Measurements from ENCODE around the gene ZNF541. TPM values are rescaled to one million over a fixed set of nuclear protein-coding genes. Genes with fewer than 3 reads are reported as not detected.

Gene ZNF541
- total RNA-seq, 1 experiment from 2014 or later: not detected

DNA sequence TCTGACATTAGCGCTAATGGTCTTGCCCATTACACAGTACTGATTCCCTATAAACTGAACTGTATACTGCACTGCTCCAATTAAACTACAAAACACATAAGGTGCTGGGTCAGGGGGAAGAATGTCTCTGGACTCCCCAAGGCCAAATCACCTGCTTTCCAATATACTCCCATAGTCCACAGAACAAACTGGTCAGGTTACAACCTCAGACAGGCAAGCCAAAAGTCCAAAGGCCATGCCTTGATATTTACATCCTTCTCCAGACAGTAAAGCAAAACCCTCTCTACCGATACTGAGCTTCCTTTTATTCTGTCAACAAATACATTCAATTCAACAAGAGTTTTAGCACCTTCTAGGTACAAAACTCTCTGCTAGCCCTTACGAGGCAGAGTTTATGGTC is 8.9 kb downstream of the ZNF541 start:
- H3K9ac ChIP-seq (ENCODE audit: low read length): no peak overlapping the region
- no peaks in the 10 kb centered on the region for H3K27me3 ChIP-seq (ENCODE audit: low read length)
- H2AFZ ChIP-seq (ENCODE audit: low read length): no peak overlapping the region
- H3K27ac ChIP-seq (ENCODE audit: low read length): no peak overlapping the region
- H3K9me3 ChIP-seq (ENCODE audit: low read length): no peaks in the 10 kb centered on the region
- no peaks in the 10 kb centered on the region for H4K20me1 ChIP-seq (ENCODE audit: insufficient read depth, low read depth, low read length)
- H3K4me2 ChIP-seq (ENCODE audit: low read depth, low read length, poor library complexity, severe bottlenecking): no peak overlapping the region
- no peaks in the 10 kb centered on the region for H3K9me2 ChIP-seq (replicated peaks; ENCODE audit: insufficient read depth, low read length)
- H3K79me2 ChIP-seq (ENCODE audit: low read length): no peaks in the 10 kb centered on the region
- no peak overlapping the region for H3K4me3 ChIP-seq (ENCODE audit: low read length)
- DNase-seq: no peak
- H3K36me3 ChIP-seq (ENCODE audit: insufficient read depth, low read length): no peaks in the 10 kb centered on the region
- no peaks in the 10 kb centered on the region for H3K4me1 ChIP-seq (ENCODE audit: low read length)

DNA sequence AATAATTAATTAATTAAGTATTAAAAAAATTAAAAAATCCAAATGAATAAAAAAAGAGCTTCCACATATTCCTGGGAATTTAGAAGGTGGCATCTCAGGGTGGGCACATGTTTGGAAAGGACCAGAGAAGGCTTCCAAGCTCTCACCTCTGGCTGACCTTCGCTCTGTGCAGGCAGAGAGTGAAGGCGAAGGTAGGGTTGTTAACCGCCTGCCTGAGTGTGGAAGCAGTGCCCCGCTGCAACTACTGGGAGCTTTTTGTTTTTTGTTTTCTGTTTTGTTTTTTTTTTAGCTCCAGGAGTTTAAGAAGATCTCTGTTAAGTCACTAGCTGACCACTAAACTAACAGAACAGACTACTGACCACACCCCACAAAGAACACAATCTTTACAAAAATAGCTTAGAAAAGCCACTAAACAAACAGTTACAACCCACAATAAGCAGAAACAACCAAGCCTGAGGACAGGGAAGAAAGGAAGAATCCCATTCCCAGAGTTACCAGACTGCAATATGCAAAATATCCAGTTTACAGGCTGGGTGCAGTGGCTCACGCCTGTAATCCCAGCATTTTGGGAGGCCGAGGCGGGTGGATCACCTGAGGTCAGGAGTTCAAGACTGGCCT is 11.4 kb downstream of the ZNF541 start:
- Histone ChIP-seq H3K4me3 (ENCODE audit: low read length) (no peak overlapping the region), H3K79me2 (ENCODE audit: low read length) (no peaks in the 10 kb centered on the region), H3K36me3 (ENCODE audit: insufficient read depth, low read length) (no peaks in the 10 kb centered on the region), H3K27me3 (ENCODE audit: low read length) (no peaks in the 10 kb centered on the region), H3K9me2 (replicated peaks; ENCODE audit: insufficient read depth, low read length) (no peaks in the 10 kb centered on the region), H4K20me1 (ENCODE audit: insufficient read depth, low read depth, low read length) (no peaks in the 10 kb centered on the region), H3K9me3 (ENCODE audit: low read length) (no peaks in the 10 kb centered on the region), H3K27ac (ENCODE audit: low read length) (no peak overlapping the region), H2AFZ (ENCODE audit: low read length) (no peak overlapping the region), H3K4me1 (ENCODE audit: low read length) (no peaks in the 10 kb centered on the region), H3K4me2 (ENCODE audit: low read depth, low read length, poor library complexity, severe bottlenecking) (no peak overlapping the region), H3K9ac (ENCODE audit: low read length) (no peak overlapping the region)
- no peak for DNase-seq

DNA sequence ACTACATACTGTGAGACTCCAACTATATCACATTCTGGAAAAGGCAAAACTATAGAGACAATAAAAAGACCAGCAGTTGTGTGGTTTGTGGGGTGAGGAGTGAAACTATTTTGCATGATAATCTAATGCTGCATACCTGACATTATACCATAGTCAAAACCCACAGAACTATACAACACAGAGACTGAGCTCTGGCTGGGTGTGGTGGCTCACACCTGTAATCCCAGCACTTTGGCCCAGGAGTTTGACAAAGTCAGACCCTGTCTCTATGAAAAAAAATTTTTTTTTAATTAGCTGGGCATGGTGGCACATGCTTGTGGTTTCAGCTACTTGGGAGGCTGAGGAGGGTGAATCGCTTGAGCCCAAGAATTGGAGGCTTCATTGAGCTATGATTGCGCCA is 11.9 kb downstream of the ZNF541 start:
- Histone ChIP-seq H3K79me2 (ENCODE audit: low read length) (no peaks in the 10 kb centered on the region), H3K4me1 (ENCODE audit: low read length) (no peaks in the 10 kb centered on the region), H3K9me2 (replicated peaks; ENCODE audit: insufficient read depth, low read length) (no peaks in the 10 kb centered on the region), H4K20me1 (ENCODE audit: insufficient read depth, low read depth, low read length) (no peaks in the 10 kb centered on the region), H3K9me3 (ENCODE audit: low read length) (no peaks in the 10 kb centered on the region), H3K9ac (ENCODE audit: low read length) (no peak overlapping the region), H3K4me3 (ENCODE audit: low read length) (no peak overlapping the region), H3K27me3 (ENCODE audit: low read length) (no peaks in the 10 kb centered on the region), H3K36me3 (ENCODE audit: insufficient read depth, low read length) (no peaks in the 10 kb centered on the region), H3K27ac (ENCODE audit: low read length) (no peak overlapping the region), H3K4me2 (ENCODE audit: low read depth, low read length, poor library complexity, severe bottlenecking) (no peak overlapping the region), H2AFZ (ENCODE audit: low read length) (no peak overlapping the region)
- no peak for DNase-seq

DNA sequence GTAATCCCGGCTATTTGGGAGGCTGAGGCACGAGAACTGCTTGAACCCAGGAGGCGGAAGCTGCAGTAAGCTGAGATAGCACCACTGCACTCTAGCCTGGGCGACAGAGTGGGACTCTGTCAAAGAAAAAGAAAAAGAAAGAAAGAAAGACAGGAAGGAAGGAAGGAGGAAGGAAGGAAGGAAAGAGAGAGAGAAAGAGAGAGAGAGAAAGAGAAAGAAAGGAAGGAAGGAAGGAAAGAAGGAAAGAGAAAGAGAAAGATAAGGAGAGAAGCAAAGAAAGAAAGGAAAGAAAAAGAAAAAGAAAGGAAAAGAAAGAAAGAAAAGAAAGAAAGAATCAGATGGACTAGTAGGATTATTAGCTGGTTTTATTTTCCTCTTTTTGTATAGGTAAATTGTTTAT is 22.8 kb downstream of the ZNF541 start:
- Histone ChIP-seq H3K9me3 (ENCODE audit: low read length) (no peaks in the 10 kb centered on the region), H3K27me3 (ENCODE audit: low read length) (no peaks in the 10 kb centered on the region), H3K4me2 (ENCODE audit: low read depth, low read length, poor library complexity, severe bottlenecking) (no peak overlapping the region), H3K36me3 (ENCODE audit: insufficient read depth, low read length) (no peaks in the 10 kb centered on the region), H3K4me3 (ENCODE audit: low read length) (no peak overlapping the region), H3K9ac (ENCODE audit: low read length) (no peak overlapping the region), H4K20me1 (ENCODE audit: insufficient read depth, low read depth, low read length) (no peaks in the 10 kb centered on the region), H2AFZ (ENCODE audit: low read length) (no peak overlapping the region), H3K9me2 (replicated peaks; ENCODE audit: insufficient read depth, low read length) (no peaks in the 10 kb centered on the region), H3K4me1 (ENCODE audit: low read length) (no peaks in the 10 kb centered on the region), H3K27ac (ENCODE audit: low read length) (no peak overlapping the region), H3K79me2 (ENCODE audit: low read length) (no peaks in the 10 kb centered on the region)
- DNase-seq: no peak

DNA sequence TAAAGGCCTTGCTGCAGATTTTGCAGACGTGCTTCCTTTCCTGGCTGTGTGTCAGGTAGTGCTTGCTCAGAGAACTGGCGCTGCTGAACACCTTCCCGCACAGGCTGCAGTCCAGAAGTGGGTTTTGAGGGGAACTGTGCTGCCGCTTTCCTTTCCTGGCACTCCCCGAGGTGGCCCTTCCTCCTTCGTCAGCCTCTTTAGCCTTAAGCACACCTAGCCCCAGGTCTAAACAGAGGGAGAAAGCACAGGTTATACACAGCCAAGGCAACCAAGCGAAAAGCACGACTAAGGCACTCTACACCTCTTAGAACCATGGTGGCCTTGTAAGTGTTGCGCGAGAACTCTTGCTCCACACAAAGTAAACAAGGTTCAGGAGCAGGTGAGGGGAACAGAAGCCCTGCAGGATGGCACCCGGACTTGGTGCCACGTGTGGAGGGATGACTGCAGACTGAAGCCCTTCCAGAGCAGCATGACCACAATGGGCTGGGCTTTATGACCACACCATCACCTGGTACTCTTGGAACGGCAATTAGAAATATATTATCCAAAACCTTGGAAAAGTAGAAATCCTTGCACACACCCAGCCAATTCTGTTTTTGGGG is 23.6 kb downstream of the ZNF541 start:
- Histone ChIP-seq H3K36me3 (ENCODE audit: insufficient read depth, low read length) (no peaks in the 10 kb centered on the region), H3K27me3 (ENCODE audit: low read length) (no peaks in the 10 kb centered on the region), H2AFZ (ENCODE audit: low read length) (no peak overlapping the region), H3K79me2 (ENCODE audit: low read length) (no peaks in the 10 kb centered on the region), H3K9me2 (replicated peaks; ENCODE audit: insufficient read depth, low read length) (no peaks in the 10 kb centered on the region), H3K27ac (ENCODE audit: low read length) (no peak overlapping the region), H3K4me2 (ENCODE audit: low read depth, low read length, poor library complexity, severe bottlenecking) (no peak overlapping the region), H3K9me3 (ENCODE audit: low read length) (no peaks in the 10 kb centered on the region), H4K20me1 (ENCODE audit: insufficient read depth, low read depth, low read length) (no peaks in the 10 kb centered on the region), H3K9ac (ENCODE audit: low read length) (no peak overlapping the region), H3K4me1 (ENCODE audit: low read length) (no peaks in the 10 kb centered on the region), H3K4me3 (ENCODE audit: low read length) (no peak overlapping the region)
- no peak for DNase-seq

DNA sequence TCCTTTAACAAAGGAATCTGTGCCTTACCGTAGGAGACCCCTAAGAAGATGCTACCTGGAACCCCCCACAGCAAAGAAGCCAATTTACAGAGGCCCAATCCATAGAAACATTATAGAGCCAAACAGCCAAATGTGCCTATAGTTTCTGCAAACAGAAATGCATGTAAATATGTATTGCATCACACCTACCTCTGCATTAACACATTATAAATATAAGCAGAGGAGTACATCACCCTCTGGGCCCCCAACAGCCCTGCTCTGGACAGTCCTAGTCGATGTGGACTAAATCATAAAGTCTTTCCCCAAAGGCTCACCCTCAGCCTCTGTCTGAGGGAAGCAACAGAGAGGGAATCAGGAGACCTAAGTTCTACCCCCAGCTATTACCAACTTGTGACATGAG is 25.7 kb downstream of the ZNF541 start:
- no peaks in the 10 kb centered on the region for H3K9me2 ChIP-seq (replicated peaks; ENCODE audit: insufficient read depth, low read length)
- H4K20me1 ChIP-seq (ENCODE audit: insufficient read depth, low read depth, low read length): no peaks in the 10 kb centered on the region
- no peaks in the 10 kb centered on the region for H3K36me3 ChIP-seq (ENCODE audit: insufficient read depth, low read length)
- no peak overlapping the region for H3K9ac ChIP-seq (ENCODE audit: low read length)
- no peak overlapping the region for H2AFZ ChIP-seq (ENCODE audit: low read length)
- H3K9me3 ChIP-seq (ENCODE audit: low read length): no peaks in the 10 kb centered on the region
- no peak overlapping the region for H3K4me3 ChIP-seq (ENCODE audit: low read length)
- H3K4me2 ChIP-seq (ENCODE audit: low read depth, low read length, poor library complexity, severe bottlenecking): no peak overlapping the region
- no peak overlapping the region for H3K27ac ChIP-seq (ENCODE audit: low read length)
- H3K4me1 ChIP-seq (ENCODE audit: low read length): no peaks in the 10 kb centered on the region
- no peaks in the 10 kb centered on the region for H3K79me2 ChIP-seq (ENCODE audit: low read length)
- no peaks in the 10 kb centered on the region for H3K27me3 ChIP-seq (ENCODE audit: low read length)
- no peak for DNase-seq

DNA sequence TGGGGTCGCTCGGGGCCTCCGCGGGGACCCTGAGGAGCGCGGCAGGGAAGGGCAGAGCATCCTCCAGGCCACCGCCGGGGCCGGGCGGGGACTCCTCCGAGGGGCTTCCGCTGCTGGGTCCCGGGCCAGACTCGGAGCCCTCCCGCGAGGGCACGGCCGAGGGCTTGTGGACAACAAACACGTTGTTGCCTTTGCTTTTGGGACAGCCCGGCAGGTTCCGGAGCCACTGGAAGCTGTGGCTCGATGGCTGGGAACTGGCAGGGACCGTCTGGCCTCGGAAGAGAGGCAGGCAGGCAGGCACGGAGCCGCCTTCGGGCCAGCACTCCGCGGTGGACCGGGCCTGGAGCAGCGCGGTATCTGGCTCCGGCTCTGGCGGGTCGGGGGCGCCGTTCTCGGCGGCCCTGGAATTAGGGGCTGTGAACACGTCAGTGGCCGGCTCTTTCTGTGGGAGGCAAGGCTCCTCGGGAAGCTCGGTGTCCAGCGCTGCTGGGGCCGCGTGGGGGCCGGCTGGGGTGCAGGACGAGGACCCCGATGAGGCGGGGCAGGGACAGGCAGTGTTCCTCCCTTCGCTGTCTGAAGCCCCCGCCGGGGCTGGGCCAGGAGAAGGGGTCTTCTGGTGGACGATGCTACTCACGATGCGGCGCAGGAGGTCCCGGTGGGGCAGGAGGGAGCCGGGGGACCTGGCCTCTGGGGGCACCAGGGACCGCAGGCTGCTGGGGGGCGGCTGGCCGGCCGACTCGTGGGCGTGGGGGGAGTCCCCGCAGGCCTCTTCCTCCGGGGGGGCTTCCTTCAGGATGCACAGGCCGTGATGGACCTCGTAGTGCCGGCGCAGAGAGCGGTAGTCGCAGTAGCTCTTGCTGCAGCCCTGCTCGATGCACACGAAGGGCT is 27.6 kb downstream of the ZNF541 start:
- H2AFZ ChIP-seq (ENCODE audit: low read length): no peak overlapping the region
- no peak overlapping the region for H3K4me3 ChIP-seq (ENCODE audit: low read length)
- H3K27me3 ChIP-seq (ENCODE audit: low read length): no peaks in the 10 kb centered on the region
- no peaks in the 10 kb centered on the region for H3K9me3 ChIP-seq (ENCODE audit: low read length)
- DNase-seq: no peak
- H3K79me2 ChIP-seq (ENCODE audit: low read length): no peaks in the 10 kb centered on the region
- H3K27ac ChIP-seq (ENCODE audit: low read length): no peak overlapping the region
- no peak overlapping the region for H3K4me2 ChIP-seq (ENCODE audit: low read depth, low read length, poor library complexity, severe bottlenecking)
- H4K20me1 ChIP-seq (ENCODE audit: insufficient read depth, low read depth, low read length): no peaks in the 10 kb centered on the region
- no peaks in the 10 kb centered on the region for H3K9me2 ChIP-seq (replicated peaks; ENCODE audit: insufficient read depth, low read length)
- no peaks in the 10 kb centered on the region for H3K4me1 ChIP-seq (ENCODE audit: low read length)
- H3K36me3 ChIP-seq (ENCODE audit: insufficient read depth, low read length): no peaks in the 10 kb centered on the region
- H3K9ac ChIP-seq (ENCODE audit: low read length): no peak overlapping the region

DNA sequence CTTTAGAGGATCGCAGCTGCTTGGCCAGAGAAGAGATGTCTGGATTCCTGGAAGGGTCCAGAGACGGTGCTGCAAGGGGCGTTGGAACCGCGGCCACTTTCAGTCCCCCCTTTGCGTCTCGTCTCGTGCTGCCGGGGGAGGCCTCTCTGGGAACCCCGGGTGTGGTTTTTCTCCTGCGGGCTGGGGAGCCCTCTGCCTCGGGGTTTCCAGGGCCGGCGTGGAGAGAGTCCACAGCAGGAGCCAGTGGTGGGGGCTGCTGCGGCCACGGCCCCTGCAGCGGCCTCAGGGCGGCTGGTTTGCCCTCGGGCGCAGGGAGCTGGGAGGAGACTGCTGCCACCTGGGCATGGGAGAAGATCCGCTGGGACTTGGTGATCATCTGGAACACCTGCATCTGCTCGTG is 28.5 kb downstream of the ZNF541 start:
- H3K4me3 ChIP-seq (ENCODE audit: low read length): no peak overlapping the region
- no peak overlapping the region for H2AFZ ChIP-seq (ENCODE audit: low read length)
- no peaks in the 10 kb centered on the region for H3K9me3 ChIP-seq (ENCODE audit: low read length)
- no peaks in the 10 kb centered on the region for H3K27me3 ChIP-seq (ENCODE audit: low read length)
- no peaks in the 10 kb centered on the region for H4K20me1 ChIP-seq (ENCODE audit: insufficient read depth, low read depth, low read length)
- no peak overlapping the region for H3K27ac ChIP-seq (ENCODE audit: low read length)
- H3K9me2 ChIP-seq (replicated peaks; ENCODE audit: insufficient read depth, low read length): no peaks in the 10 kb centered on the region
- H3K9ac ChIP-seq (ENCODE audit: low read length): no peak overlapping the region
- no peaks in the 10 kb centered on the region for H3K4me1 ChIP-seq (ENCODE audit: low read length)
- no peak for DNase-seq
- H3K4me2 ChIP-seq (ENCODE audit: low read depth, low read length, poor library complexity, severe bottlenecking): no peak overlapping the region
- no peaks in the 10 kb centered on the region for H3K79me2 ChIP-seq (ENCODE audit: low read length)
- H3K36me3 ChIP-seq (ENCODE audit: insufficient read depth, low read length): no peaks in the 10 kb centered on the region

Measured in Karpas-422 (cell line).